SK-N-SH (cell line): ENCODE data around the gene SENP3. TPM values are rescaled to one million over a fixed set of nuclear protein-coding genes. Genes with fewer than 3 reads are reported as not detected.

ENCODE experiments used
- CTCF ChIA-PET: fragments of 300-600, 350-600 bp; formaldehyde crosslinking; extraction: SDS; loops from one replicate; lab custom pipeline; 2021; lab: Yijun Ruan, JAX
- POLR2A ChIA-PET: fragments of 350-600 bp; sonication (Branson Sonifier 250); formaldehyde crosslinking; extraction: SDS; loops from one replicate; lab custom pipeline; 2020; ENCODE audit warnings: antibody characterized with exemption, inconsistent platforms; lab: Yijun Ruan, JAX
- DNase-seq: peaks from one replicate; pipeline ENCODE4 v3.0.0; 2012
- H2AFZ ChIP-seq: fragments of 200-600 bp; sonication (generic); 2 replicates; pipeline ENCODE4 v1.8.1; 2016; ENCODE audit warnings: antibody characterized with exemption, mild to moderate bottlenecking, low read depth
- H3F3A ChIP-seq: fragments of 200-600 bp; sonication (generic); replicated peaks from 2 replicates; pipeline ENCODE3; 2016; ENCODE audit warnings: antibody characterized with exemption, mild to moderate bottlenecking; ENCODE audit not compliant: insufficient read depth
- H3K27ac ChIP-seq, 2 experiments: fragments of 200-500 bp in 1 of 2; fragments of 200-600 bp in 1 of 2; sonication (Bioruptor generic) in 1 of 2; sonication (generic), shearing (Covaris generic) in 1 of 2; 2 replicates each; pipeline versions ENCODE4 v1.5.1 to v1.6.1; 2014 to 2016; ENCODE audit warnings: low read depth in 2 of 2, inconsistent platforms in 1 of 2, low read length in 1 of 2, mild to moderate bottlenecking in 1 of 2, mixed read lengths in 1 of 2
- H3K27me3 ChIP-seq: fragments of 200-600 bp; sonication (generic), shearing (Covaris generic); 2 replicates; pipeline ENCODE4 v1.6.1; 2016; ENCODE audit warnings: mixed run types; ENCODE audit not compliant: insufficient read depth
- H3K36me3 ChIP-seq, 2 experiments: fragments of 200-500 bp in 1 of 2; fragments of 200-600 bp in 1 of 2; sonication (Bioruptor generic) in 1 of 2; sonication (generic) in 1 of 2; replicated peaks in 1 of 2; 2 replicates each; pipeline versions ENCODE3 to v1.5.1; 2014 to 2016; ENCODE audit warnings: low read length in 1 of 2, mild to moderate bottlenecking in 1 of 2; ENCODE audit not compliant: insufficient read depth in 2 of 2, control insufficient read depth in 1 of 2
- H3K4me1 ChIP-seq, 2 experiments: fragments of 200-500 bp in 1 of 2; fragments of 200-600 bp in 1 of 2; sonication (Bioruptor generic) in 1 of 2; sonication (generic), shearing (Covaris generic) in 1 of 2; 2 replicates each; pipeline versions ENCODE4 v1.5.1 to v1.6.1; 2014 to 2016; ENCODE audit warnings: low read depth in 1 of 2, low read length in 1 of 2, mixed run types in 1 of 2; ENCODE audit not compliant: insufficient read depth in 2 of 2, control insufficient read depth in 1 of 2
- H3K4me2 ChIP-seq: fragments of 200-600 bp; sonication (generic), shearing (Covaris generic); 2 replicates; pipeline ENCODE4 v1.6.1; 2017; ENCODE audit warnings: mixed run types
- H3K4me3 ChIP-seq, 2 experiments: fragments of 200-500 bp in 1 of 2; fragments of 200-600 bp in 1 of 2; sonication (Bioruptor generic) in 1 of 2; sonication (generic), shearing (Covaris generic) in 1 of 2; 2 replicates each; pipeline versions ENCODE4 v1.5.1 to v1.8.1; 2014 to 2016; ENCODE audit warnings: low read depth in 2 of 2, inconsistent platforms in 1 of 2, low read length in 1 of 2, mild to moderate bottlenecking in 1 of 2, mixed read lengths in 1 of 2, moderate library complexity in 1 of 2
- H3K79me2 ChIP-seq: fragments of 200-600 bp; sonication (generic); 2 replicates; pipeline ENCODE4 v1.8.1; 2017; ENCODE audit warnings: mild to moderate bottlenecking; ENCODE audit not compliant: insufficient read depth
- H3K9ac ChIP-seq: fragments of 200-600 bp; sonication (generic); 2 replicates; pipeline ENCODE4 v1.6.1; 2017; ENCODE audit warnings: mixed run types
- H3K9me2 ChIP-seq: fragments of 200-600 bp; sonication (generic); 2 replicates; pipeline ENCODE4 v1.6.1; 2017; ENCODE audit warnings: mixed run types
- H3K9me3 ChIP-seq: fragments of 200-600 bp; sonication (generic); 2 replicates; pipeline ENCODE4 v1.6.1; 2017; ENCODE audit warnings: mixed run types, mild to moderate bottlenecking, moderate library complexity
- H4K20me1 ChIP-seq: fragments of 200-600 bp; sonication (generic); 2 replicates; pipeline ENCODE4 v1.6.1; 2017; ENCODE audit warnings: mild to moderate bottlenecking, mixed run types; ENCODE audit not compliant: insufficient read depth
- CHD2 ChIP-seq: fragments of 150-350 bp; IDR thresholded peaks from 2 replicates; pipeline ENCODE4 v1.6.1; 2018; ENCODE audit warnings: low read length; ENCODE audit not compliant: partially characterized antibody
- CTCF ChIP-seq: fragments of 200-600 bp; sonication (generic); IDR thresholded peaks from 2 replicates; pipeline ENCODE4 v1.6.1; 2017; ENCODE audit warnings: antibody characterized with exemption, mild to moderate bottlenecking, moderate library complexity
- EP300 ChIP-seq, 2 experiments: IDR thresholded peaks; 2 replicates each; pipeline versions ENCODE4 v1.4.0 to v1.6.1; 2012; ENCODE audit warnings: borderline replicate concordance in 1 of 2, low read depth in 1 of 2, low read length in 1 of 2
- EZH2phosphoT487 ChIP-seq: fragments of 200-600 bp; sonication (generic); IDR thresholded peaks from 2 replicates; pipeline ENCODE4 v1.6.1; 2017; ENCODE audit warnings: low read depth, mixed run types, mild to moderate bottlenecking, antibody characterized with exemption, moderate library complexity, borderline replicate concordance
- FOSL2 ChIP-seq: IDR thresholded peaks from 2 replicates; pipeline ENCODE4 v1.4.0; 2012; ENCODE audit warnings: low read depth, mild to moderate bottlenecking, moderate library complexity, borderline replicate concordance
- FOXJ3 ChIP-seq: sonication (generic); formaldehyde crosslinking; IDR thresholded peaks from 2 replicates; pipeline ENCODE4 v1.5.1; 2020; ENCODE audit warnings: mild to moderate bottlenecking, missing genetic modification reagents
- FOXM1 ChIP-seq: IDR thresholded peaks from 2 replicates; pipeline ENCODE4 v1.4.0; 2012; ENCODE audit warnings: low read depth, mild to moderate bottlenecking
- GABPA ChIP-seq: IDR thresholded peaks from 2 replicates; pipeline ENCODE4 v1.4.0; 2012; ENCODE audit warnings: low read depth, mild to moderate bottlenecking
- GATA2 ChIP-seq: sonication (generic); formaldehyde crosslinking; IDR thresholded peaks from 2 replicates; pipeline ENCODE4 v1.5.0; 2020; ENCODE audit warnings: mild to moderate bottlenecking, missing genetic modification reagents
- JUND ChIP-seq: IDR thresholded peaks from 2 replicates; pipeline ENCODE4 v1.4.0; 2012
- NRF1 ChIP-seq: IDR thresholded peaks from 2 replicates; pipeline ENCODE4 v1.6.1; 2012; ENCODE audit warnings: low read depth, mild to moderate bottlenecking, low read length
- POLR2AphosphoS5 ChIP-seq: IDR thresholded peaks from 2 replicates; pipeline ENCODE4 v1.6.1; 2012; ENCODE audit warnings: low read depth, low read length
- RAD21 ChIP-seq: IDR thresholded peaks from 2 replicates; pipeline ENCODE4 v1.6.1; 2012; ENCODE audit warnings: mild to moderate bottlenecking, low read length
- RXRA ChIP-seq: IDR thresholded peaks from 2 replicates; pipeline ENCODE4 v1.4.0; 2012; ENCODE audit warnings: low read depth, mild to moderate bottlenecking, borderline replicate concordance
- SIN3A ChIP-seq: IDR thresholded peaks from 2 replicates; pipeline ENCODE4 v1.6.1; 2012; ENCODE audit warnings: low read depth, mild to moderate bottlenecking, low read length, moderate library complexity, borderline replicate concordance
- SMC3 ChIP-seq: IDR thresholded peaks from 2 replicates; pipeline ENCODE4 v1.6.1; 2012; ENCODE audit warnings: low read depth, low read length, improper control_type of control experiment
- TEAD4 ChIP-seq: IDR thresholded peaks from 2 replicates; pipeline ENCODE4 v1.4.0; 2012; ENCODE audit warnings: mild to moderate bottlenecking, borderline replicate concordance; ENCODE audit not compliant: insufficient read depth
- WGBS: methylation state at CpG from one replicate; pipeline ENCODE4 v1.1.6; 2017; ENCODE audit warnings: low lambda C conversion rate; 5-methylcytosine and 5-hydroxymethylcytosine counted together
- polyA plus RNA-seq, 3 experiments: library from polyadenylated mRNA; depleted of rRNA; stranded (reverse); fragments of >200 nt; gene quantifications; 2 replicates each; pipeline ENCODE4 v1.2.3, GENCODE V29; 2012
- TF ChIP-seq, protein P1 (sequence below): IDR thresholded peaks from 2 replicates; pipeline ENCODE4 v1.4.0; 2012; ENCODE audit warnings: low read depth, borderline replicate concordance
- TF ChIP-seq, protein P2 (sequence below): IDR thresholded peaks from 2 replicates; pipeline ENCODE4; 2012
- TF ChIP-seq, protein P3 (sequence below): fragments of 150-350 bp; IDR thresholded peaks from 2 replicates; pipeline ENCODE4 v1.6.1; 2016; ENCODE audit warnings: mild to moderate bottlenecking, low read depth, low read length
- TF ChIP-seq, protein P4 (sequence below): IDR thresholded peaks from 2 replicates; pipeline ENCODE4 v1.4.0; 2012; ENCODE audit warnings: low read depth

SENP3 gene
- polyA plus RNA-seq, 1 of the 3 experiments (the other 2 are of a cell fraction) = 80.8 TPM

DNA sequence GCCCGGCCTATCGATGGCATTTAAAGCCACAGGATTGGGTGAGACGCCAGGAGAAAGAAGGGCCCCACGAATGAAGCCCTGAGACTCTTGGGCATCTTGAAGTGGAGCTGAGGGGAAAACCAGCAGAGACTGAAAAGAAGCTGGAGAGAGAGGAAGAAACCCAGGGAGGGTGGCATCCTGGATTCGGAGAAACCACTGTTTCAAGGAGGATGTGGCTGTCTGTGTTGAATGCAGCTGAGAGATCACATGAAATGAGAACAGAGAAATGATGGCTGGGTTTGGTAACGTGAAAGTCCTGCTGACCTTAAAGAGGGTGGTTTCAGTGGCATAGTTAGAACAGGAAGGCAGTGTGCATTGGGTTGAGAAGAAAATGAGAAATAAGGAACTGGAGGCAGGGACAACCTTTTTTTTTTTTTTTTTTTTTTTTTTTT lies 9.1 kb upstream of the SENP3 start:
- H3F3A ChIP-seq = no peaks in the 10 kb centered on the region
- H3K9me3 ChIP-seq = no peaks in the 10 kb centered on the region
- H2AFZ ChIP-seq = no peak overlapping the region
- H3K4me3 ChIP-seq = no peak overlapping the region
- H3K36me3 ChIP-seq = peaks cover 0 to 4% of the 10 kb centered on the region in 2 experiments
- no peaks in the 10 kb centered on the region for H3K9me2 ChIP-seq
- H4K20me1 ChIP-seq = no peaks in the 10 kb centered on the region
- CTCF ChIA-PET = interaction anchor here (0.8 to 7.8 kb wide), 3 partner anchors 8 to 38 kb away, joined by 3 to 55 read pairs (median 4); partner anchors contain the start of gene SENP3
- H3K27ac ChIP-seq = no peak overlapping the region
- DNase-seq = no peak
- TF ChIP-seq, protein P1, sequence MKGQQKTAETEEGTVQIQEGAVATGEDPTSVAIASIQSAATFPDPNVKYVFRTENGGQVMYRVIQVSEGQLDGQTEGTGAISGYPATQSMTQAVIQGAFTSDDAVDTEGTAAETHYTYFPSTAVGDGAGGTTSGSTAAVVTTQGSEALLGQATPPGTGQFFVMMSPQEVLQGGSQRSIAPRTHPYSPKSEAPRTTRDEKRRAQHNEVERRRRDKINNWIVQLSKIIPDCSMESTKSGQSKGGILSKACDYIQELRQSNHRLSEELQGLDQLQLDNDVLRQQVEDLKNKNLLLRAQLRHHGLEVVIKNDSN = no peak
- TF ChIP-seq JUND (no peak), GABPA (no peak), EZH2phosphoT487 (no peak), SIN3A (no peak), RXRA (no peak), SMC3 (no peak), EP300 (IDR thresholded peaks at IDR 0.05; ENCODE audit: borderline replicate concordance in 1 of 2, low read depth in 1 of 2, low read length in 1 of 2) (no peak), FOXM1 (no peak), GATA2 (CRISPR knock-in tag) (no peak), FOXJ3 (no peak), POLR2AphosphoS5 (no peak), TEAD4 (no peak)
- TF ChIP-seq, protein P2, sequence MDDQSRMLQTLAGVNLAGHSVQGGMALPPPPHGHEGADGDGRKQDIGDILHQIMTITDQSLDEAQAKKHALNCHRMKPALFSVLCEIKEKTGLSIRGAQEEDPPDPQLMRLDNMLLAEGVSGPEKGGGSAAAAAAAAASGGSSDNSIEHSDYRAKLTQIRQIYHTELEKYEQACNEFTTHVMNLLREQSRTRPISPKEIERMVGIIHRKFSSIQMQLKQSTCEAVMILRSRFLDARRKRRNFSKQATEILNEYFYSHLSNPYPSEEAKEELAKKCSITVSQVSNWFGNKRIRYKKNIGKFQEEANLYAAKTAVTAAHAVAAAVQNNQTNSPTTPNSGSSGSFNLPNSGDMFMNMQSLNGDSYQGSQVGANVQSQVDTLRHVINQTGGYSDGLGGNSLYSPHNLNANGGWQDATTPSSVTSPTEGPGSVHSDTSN = no peak
- TF ChIP-seq, protein P3, sequence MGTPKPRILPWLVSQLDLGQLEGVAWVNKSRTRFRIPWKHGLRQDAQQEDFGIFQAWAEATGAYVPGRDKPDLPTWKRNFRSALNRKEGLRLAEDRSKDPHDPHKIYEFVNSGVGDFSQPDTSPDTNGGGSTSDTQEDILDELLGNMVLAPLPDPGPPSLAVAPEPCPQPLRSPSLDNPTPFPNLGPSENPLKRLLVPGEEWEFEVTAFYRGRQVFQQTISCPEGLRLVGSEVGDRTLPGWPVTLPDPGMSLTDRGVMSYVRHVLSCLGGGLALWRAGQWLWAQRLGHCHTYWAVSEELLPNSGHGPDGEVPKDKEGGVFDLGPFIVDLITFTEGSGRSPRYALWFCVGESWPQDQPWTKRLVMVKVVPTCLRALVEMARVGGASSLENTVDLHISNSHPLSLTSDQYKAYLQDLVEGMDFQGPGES = no peak
- TF ChIP-seq, all 33 proteins: peak for 0
- Histone ChIP-seq H3K79me2 (no peaks in the 10 kb centered on the region), H3K9ac (no peak overlapping the region), H3K4me2 (no peak overlapping the region), H3K27me3 (no peaks in the 10 kb centered on the region), H3K4me1 (peaks cover 0 to 15% of the 10 kb centered on the region in 2 experiments; a peak in 1 of 4 replicates)
- POLR2A ChIA-PET = interaction anchor here (0.7 kb wide), 1 partner anchor 35 kb away, joined by 4 read pairs; no protein-coding TSS in a partner anchor
- 72% methylated on average over 6 of the region's 6 CpGs for WGBS

DNA sequence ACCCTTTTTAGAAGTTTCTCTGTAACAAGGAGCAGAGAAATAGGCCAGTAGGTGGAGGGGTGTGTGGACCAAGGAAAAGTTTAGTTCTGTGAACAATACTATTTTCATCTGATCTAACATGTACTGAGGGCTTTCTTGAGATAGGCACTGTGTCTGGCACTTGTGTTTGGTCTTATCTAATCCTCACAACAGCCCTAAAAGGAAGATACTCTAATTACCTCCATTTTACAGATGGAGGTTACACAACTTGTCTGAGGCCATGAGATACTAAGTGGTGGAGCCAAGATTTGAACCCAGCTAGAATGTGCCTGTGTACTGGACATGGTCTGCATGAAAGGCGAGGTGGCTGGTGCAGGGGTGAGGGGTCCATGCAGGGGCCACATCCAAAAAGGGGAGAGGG lies 8.4 kb upstream of the SENP3 start:
- Histone ChIP-seq H3K9me2 (no peaks in the 10 kb centered on the region), H3F3A (no peaks in the 10 kb centered on the region), H3K27me3 (no peaks in the 10 kb centered on the region), H4K20me1 (no peaks in the 10 kb centered on the region), H3K4me2 (no peak overlapping the region), H2AFZ (no peak overlapping the region), H3K9me3 (no peaks in the 10 kb centered on the region), H3K36me3 (peaks cover 0 to 4% of the 10 kb centered on the region in 2 experiments), H3K9ac (no peak overlapping the region), H3K79me2 (no peaks in the 10 kb centered on the region), H3K27ac (no peak overlapping the region), H3K4me1 (peaks cover 6 to 22% of the 10 kb centered on the region in 2 experiments; a peak in 3 of 4 replicates), H3K4me3 (no peak overlapping the region)
- POLR2A ChIA-PET = no interaction called here
- no peak for DNase-seq
- CTCF ChIA-PET = interaction anchor here (1.2 to 10.7 kb wide), 2 partner anchors 42 to 257 kb away, joined by 3 to 236 read pairs; no protein-coding TSS in a partner anchor
- WGBS = 100% methylated on average over 1 of the region's 1 CpG
- TF ChIP-seq RXRA = no peak
- TF ChIP-seq, protein P2 = no peak
- TF ChIP-seq, protein P1 = no peak
- no peak for TF ChIP-seq CTCF
- no peak for TF ChIP-seq RAD21
- TF ChIP-seq NRF1 = no peak
- TF ChIP-seq, protein P4, sequence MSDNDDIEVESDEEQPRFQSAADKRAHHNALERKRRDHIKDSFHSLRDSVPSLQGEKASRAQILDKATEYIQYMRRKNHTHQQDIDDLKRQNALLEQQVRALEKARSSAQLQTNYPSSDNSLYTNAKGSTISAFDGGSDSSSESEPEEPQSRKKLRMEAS = no peak
- no peak for TF ChIP-seq CHD2
- TF ChIP-seq FOSL2 = no peak
- no peak for TF ChIP-seq TEAD4
